Neural progenitor cell (in vitro differentiated cells): Measurements from ENCODE around the gene CD300LG. TPM values are rescaled to one million over a fixed set of nuclear protein-coding genes. Genes with fewer than 3 reads are reported as not detected.

Experiments used
- DNase-seq: peaks from one replicate; pipeline ENCODE4 v3.0.0-alpha.2; 2016; ENCODE audit warnings: low spot score
- H2AFZ ChIP-seq: fragments of 200-600 bp; sonication (generic); replicated peaks from 2 replicates; pipeline ENCODE4 v1.6.1; 2016; ENCODE audit warnings: antibody characterized with exemption
- H3F3A ChIP-seq: fragments of 200-600 bp; sonication (generic); 2 replicates; pipeline ENCODE4 v1.6.1; 2016; ENCODE audit warnings: antibody characterized with exemption, low read depth
- H3K27ac ChIP-seq: fragments of 200-600 bp; sonication (generic); 2 replicates; pipeline ENCODE4 v1.5.1; 2016; ENCODE audit warnings: mild to moderate bottlenecking
- H3K27me3 ChIP-seq: fragments of 200-600 bp; sonication (generic); 2 replicates; pipeline ENCODE4 v1.6.1; 2016; ENCODE audit warnings: mild to moderate bottlenecking, moderate library complexity
- H3K36me3 ChIP-seq: fragments of 200-600 bp; sonication (generic); 2 replicates; pipeline ENCODE4 v1.5.1; 2016
- H3K4me1 ChIP-seq: fragments of 200-600 bp; sonication (generic); 2 replicates; pipeline ENCODE4 v1.6.1; 2016; ENCODE audit warnings: mixed run types
- H3K4me2 ChIP-seq: fragments of 200-600 bp; sonication (generic); 2 replicates; pipeline ENCODE4 v1.6.1; 2016
- H3K4me3 ChIP-seq: fragments of 200-600 bp; sonication (generic); 2 replicates; pipeline ENCODE4 v1.5.1; 2016
- H3K79me2 ChIP-seq: fragments of 200-600 bp; sonication (generic); 2 replicates; pipeline ENCODE4 v1.6.1; 2016; ENCODE audit warnings: low read depth
- H3K9ac ChIP-seq: fragments of 200-600 bp; sonication (generic); 2 replicates; pipeline ENCODE4 v1.6.1; 2016
- H3K9me3 ChIP-seq: fragments of 200-600 bp; sonication (generic); 2 replicates; pipeline ENCODE4 v1.5.1; 2016; ENCODE audit warnings: low read depth
- H4K20me1 ChIP-seq: fragments of 200-600 bp; sonication (generic); 2 replicates; pipeline ENCODE4 v1.6.1; 2016; ENCODE audit warnings: low read depth
- H3K27ac Mint-ChIP-seq: 3 replicates; pipeline ENCODE4 v1.8.0; 2021; ENCODE audit warnings: mixed read lengths
- H3K27me3 Mint-ChIP-seq: 2 replicates; pipeline ENCODE4 v1.8.0; 2022; ENCODE audit warnings: low read depth, mild to moderate bottlenecking, inconsistent platforms, moderate library complexity, mixed read lengths; ENCODE audit not compliant: insufficient read depth
- H3K36me3 Mint-ChIP-seq: 3 replicates; pipeline ENCODE4 v1.8.0; 2021; ENCODE audit warnings: mixed read lengths
- H3K4me1 Mint-ChIP-seq: 3 replicates; pipeline ENCODE4 v1.8.0; 2021; ENCODE audit warnings: mixed read lengths
- H3K4me3 Mint-ChIP-seq: 3 replicates; pipeline ENCODE4 v1.8.0; 2021; ENCODE audit warnings: mild to moderate bottlenecking, moderate library complexity, mixed read lengths
- H3K9me3 Mint-ChIP-seq: 3 replicates; pipeline ENCODE4 v1.8.0; 2020; ENCODE audit warnings: mixed read lengths
- EZH2 ChIP-seq: fragments of 200-600 bp; sonication (generic); IDR thresholded peaks from 2 replicates; pipeline ENCODE4 v1.6.1; 2017; ENCODE audit warnings: antibody characterized with exemption, mild to moderate bottlenecking, moderate library complexity
- EZH2phosphoT487 ChIP-seq: fragments of 200-600 bp; sonication (generic); IDR thresholded peaks from 2 replicates; pipeline ENCODE4 v1.6.1; 2017; ENCODE audit warnings: antibody characterized with exemption
- total RNA-seq: library from RNA; depleted of rRNA; stranded (reverse); fragments of >200 nt; gene quantifications from 2 replicates; pipeline ENCODE4 v1.2.3, GENCODE V29; 2015; ENCODE audit warnings: low replicate concordance
- TF ChIP-seq, protein P1 (sequence below): fragments of 200-600 bp; sonication (generic); IDR thresholded peaks from 2 replicates; pipeline ENCODE4 v1.5.1; 2017; ENCODE audit warnings: antibody characterized with exemption, mild to moderate bottlenecking

The CD300LG gene
- total RNA-seq, 1 donor from 2014 or later = not detected

DNA sequence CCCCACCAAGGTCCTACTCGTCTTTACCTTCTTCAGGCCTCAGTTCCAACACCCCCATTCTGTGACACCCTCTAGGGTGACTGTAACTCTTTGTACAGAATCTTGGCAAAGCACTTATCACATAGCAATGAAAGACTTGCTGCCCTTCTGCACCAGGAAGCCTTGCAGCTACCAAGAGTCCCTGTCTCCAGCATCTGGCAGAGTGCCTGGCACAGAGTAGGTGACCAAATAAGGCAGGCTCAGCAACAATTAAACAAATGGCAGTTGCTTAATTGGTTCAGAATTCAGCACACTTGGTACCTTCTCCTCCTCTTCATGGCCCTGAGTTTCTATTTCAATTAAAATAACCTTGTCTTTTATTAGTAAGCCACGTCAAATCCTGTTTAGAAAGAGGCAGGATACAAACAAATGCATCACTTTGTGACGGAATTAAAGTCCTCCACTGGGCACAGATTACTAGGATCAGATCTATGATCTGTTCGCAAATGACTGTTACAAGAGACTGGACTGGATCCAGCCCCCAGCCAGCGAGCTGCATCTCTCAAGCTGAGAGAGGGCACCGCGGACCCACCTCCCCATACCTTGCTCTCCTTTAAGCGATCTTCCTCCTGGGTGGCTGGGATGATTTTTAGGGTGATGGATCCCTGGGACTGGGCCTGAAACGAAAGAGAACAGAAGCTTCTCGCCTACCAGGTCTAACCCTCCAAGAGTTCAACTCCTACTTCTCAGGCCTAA, 23.5 kb upstream of the CD300LG start:
- H3K4me1 ChIP-seq = no peaks in the 10 kb centered on the region
- Mint-ChIP-seq H3K27me3 (peaks cover 4% of the 10 kb centered on the region), H3K4me1 (no peaks in the 10 kb centered on the region), H3K36me3 (no peaks in the 10 kb centered on the region), H3K9me3 (no peaks in the 10 kb centered on the region), H3K27ac (no peak overlapping the region), H3K4me3 (no peak overlapping the region)
- H3K4me2 ChIP-seq = no peak overlapping the region
- H3K9me3 ChIP-seq = no peaks in the 10 kb centered on the region
- H2AFZ ChIP-seq = no peak overlapping the region
- no peaks in the 10 kb centered on the region for H3K27me3 ChIP-seq
- H3K27ac ChIP-seq = no peak overlapping the region
- H3F3A ChIP-seq = no peaks in the 10 kb centered on the region
- H4K20me1 ChIP-seq = no peaks in the 10 kb centered on the region
- DNase-seq = no peak
- no peaks in the 10 kb centered on the region for H3K79me2 ChIP-seq
- no peak overlapping the region for H3K9ac ChIP-seq
- no peak overlapping the region for H3K4me3 ChIP-seq
- H3K36me3 ChIP-seq = no peaks in the 10 kb centered on the region
- TF ChIP-seq EZH2 (no peak), EZH2phosphoT487 (no peak)
- TF ChIP-seq, protein P1, sequence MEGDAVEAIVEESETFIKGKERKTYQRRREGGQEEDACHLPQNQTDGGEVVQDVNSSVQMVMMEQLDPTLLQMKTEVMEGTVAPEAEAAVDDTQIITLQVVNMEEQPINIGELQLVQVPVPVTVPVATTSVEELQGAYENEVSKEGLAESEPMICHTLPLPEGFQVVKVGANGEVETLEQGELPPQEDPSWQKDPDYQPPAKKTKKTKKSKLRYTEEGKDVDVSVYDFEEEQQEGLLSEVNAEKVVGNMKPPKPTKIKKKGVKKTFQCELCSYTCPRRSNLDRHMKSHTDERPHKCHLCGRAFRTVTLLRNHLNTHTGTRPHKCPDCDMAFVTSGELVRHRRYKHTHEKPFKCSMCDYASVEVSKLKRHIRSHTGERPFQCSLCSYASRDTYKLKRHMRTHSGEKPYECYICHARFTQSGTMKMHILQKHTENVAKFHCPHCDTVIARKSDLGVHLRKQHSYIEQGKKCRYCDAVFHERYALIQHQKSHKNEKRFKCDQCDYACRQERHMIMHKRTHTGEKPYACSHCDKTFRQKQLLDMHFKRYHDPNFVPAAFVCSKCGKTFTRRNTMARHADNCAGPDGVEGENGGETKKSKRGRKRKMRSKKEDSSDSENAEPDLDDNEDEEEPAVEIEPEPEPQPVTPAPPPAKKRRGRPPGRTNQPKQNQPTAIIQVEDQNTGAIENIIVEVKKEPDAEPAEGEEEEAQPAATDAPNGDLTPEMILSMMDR = no peak

DNA sequence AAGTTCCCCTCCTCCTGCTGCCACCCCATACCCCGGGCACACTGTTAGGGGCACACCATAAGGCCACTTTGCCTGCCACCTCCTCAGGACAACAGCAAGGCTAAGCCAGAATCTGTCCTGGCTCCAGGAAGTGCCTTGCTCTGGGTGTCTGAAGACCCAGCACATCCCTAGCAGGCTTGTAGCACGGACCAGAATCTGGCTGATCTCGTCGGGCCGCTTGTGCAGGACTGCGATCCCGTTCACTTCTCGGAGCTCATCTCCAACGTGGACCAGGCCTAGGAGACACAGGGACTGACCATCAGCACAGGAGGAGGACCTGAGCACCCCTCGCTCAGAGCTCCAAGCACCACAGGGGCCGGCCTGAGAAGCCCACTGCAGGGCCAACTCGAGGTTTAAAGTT, 21.4 kb upstream of the CD300LG start:
- Mint-ChIP-seq H3K27me3 (peaks cover 6% of the 10 kb centered on the region), H3K27ac (no peak overlapping the region), H3K9me3 (no peaks in the 10 kb centered on the region), H3K4me3 (no peak overlapping the region), H3K4me1 (peaks cover 3% of the 10 kb centered on the region), H3K36me3 (peaks cover 2% of the 10 kb centered on the region)
- H3K79me2 ChIP-seq = no peaks in the 10 kb centered on the region
- no peaks in the 10 kb centered on the region for H3F3A ChIP-seq
- H4K20me1 ChIP-seq = no peaks in the 10 kb centered on the region
- no peak overlapping the region for H3K9ac ChIP-seq
- no peaks in the 10 kb centered on the region for H3K9me3 ChIP-seq
- no peak overlapping the region for H3K4me3 ChIP-seq
- TF ChIP-seq, protein P1 = no peak
- TF ChIP-seq EZH2phosphoT487 = no peak
- no peak for TF ChIP-seq EZH2
- H3K27me3 ChIP-seq = no peaks in the 10 kb centered on the region
- H3K27ac ChIP-seq = no peak overlapping the region
- H3K4me2 ChIP-seq = no peak overlapping the region
- H3K4me1 ChIP-seq = no peaks in the 10 kb centered on the region
- no peaks in the 10 kb centered on the region for H3K36me3 ChIP-seq
- DNase-seq = no peak
- no peak overlapping the region for H2AFZ ChIP-seq

DNA sequence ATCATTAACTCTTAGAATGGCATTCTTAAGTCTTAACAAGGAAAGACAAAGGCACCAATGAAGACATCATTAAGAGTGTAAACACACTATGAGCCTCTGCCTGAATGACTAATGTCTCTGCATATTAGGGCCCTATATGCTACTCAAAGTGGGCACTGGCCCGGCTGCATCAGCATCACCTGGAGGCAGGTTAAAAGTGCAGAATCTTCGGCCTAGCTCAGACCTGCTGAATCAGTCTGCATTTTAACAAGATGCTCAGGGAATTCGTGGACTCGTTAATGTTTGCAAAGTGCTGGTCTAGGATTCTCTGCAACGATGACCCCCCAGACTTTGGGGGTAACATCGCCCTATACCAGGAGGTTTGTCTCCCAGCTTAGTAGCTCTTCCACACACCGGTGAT, 20.8 kb upstream of the CD300LG start:
- H3K36me3 ChIP-seq = no peaks in the 10 kb centered on the region

More for the DNA sequence above, 20.8 kb upstream of the CD300LG start:
- Histone ChIP-seq H3K4me2 (no peak overlapping the region), H3K9me3 (no peaks in the 10 kb centered on the region), H3K79me2 (no peaks in the 10 kb centered on the region), H4K20me1 (no peaks in the 10 kb centered on the region), H2AFZ (no peak overlapping the region), H3K4me1 (no peaks in the 10 kb centered on the region), H3K27me3 (peaks cover 2% of the 10 kb centered on the region), H3K27ac (no peak overlapping the region), H3F3A (no peaks in the 10 kb centered on the region), H3K4me3 (no peak overlapping the region), H3K9ac (no peak overlapping the region)
- DNase-seq = no peak
- no peak for TF ChIP-seq EZH2phosphoT487
- no peak for TF ChIP-seq EZH2
- TF ChIP-seq, protein P1 = no peak
- Mint-ChIP-seq H3K4me3 (no peak overlapping the region), H3K27me3 (peaks cover 8% of the 10 kb centered on the region), H3K9me3 (no peaks in the 10 kb centered on the region), H3K27ac (no peak overlapping the region), H3K4me1 (peaks cover 9% of the 10 kb centered on the region), H3K36me3 (peaks cover 2% of the 10 kb centered on the region)
